DMS53 treated with DMSO at 0.1 percent for 48 hours (cell line): ENCODE measurements around the gene CHIC1.

Experiments
- DNase-seq: peaks from one replicate; lab custom pipeline; 2025; ENCODE audit not compliant: unreplicated experiment; lab: John Stamatoyannopoulos, UW

CHIC1 gene

DNA sequence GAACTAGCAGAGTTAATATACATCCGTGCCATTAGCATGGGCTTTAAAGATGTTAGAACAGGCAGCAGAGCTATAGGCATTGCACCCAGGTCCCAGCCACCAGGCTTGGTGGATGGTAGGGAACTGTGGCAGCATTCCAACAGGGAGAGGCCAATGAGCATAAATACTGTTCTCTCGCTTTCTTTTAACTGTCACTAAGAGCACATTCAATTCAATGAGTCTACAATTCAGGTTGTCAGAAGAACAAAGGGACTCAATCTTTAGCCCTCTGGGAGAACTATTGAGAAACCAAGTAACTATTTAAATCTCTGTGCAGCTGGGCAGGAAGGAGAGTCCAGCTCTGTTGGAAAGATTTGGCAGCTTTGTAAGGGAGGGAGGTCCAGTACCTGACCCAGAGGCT, 165.6 kb downstream of the CHIC1 start:
- DNase-seq = no peak
